ENCODE measurements around the gene CDK13.

- TF ChIP-seq POLR2AphosphoS5 (IDR thresholded peaks at IDR 0.05; ENCODE audit: low read depth, low read length) = no peak
- TF ChIP-seq POU2F2 (IDR thresholded peaks at IDR 0.05; ENCODE audit: low read depth, low read length) = no peak
- no peak for TF ChIP-seq POLR2A (IDR thresholded peaks at IDR 0.05; ENCODE audit: low read depth, low read length)
Observed at GRCh38 chr7:40148671-40149070, 198.6 kb downstream of the CDK13 start.

Measured in GM12891 (cell line).